GM12875 (cell line): ENCODE data around the gene ARMC2.

ENCODE experiments used
- H3K4me3 ChIP-seq: one replicate; pipeline ENCODE4 v1.5.1; 2011; ENCODE audit warnings: low read depth, low read length, control low read depth
- CTCF ChIP-seq: IDR thresholded peaks from 2 replicates; pipeline ENCODE4 v1.5.1; 2011; ENCODE audit warnings: low read depth, mild to moderate bottlenecking, control low read depth, inconsistent platforms, low read length, moderate library complexity, borderline replicate concordance; ENCODE audit not compliant: insufficient read depth

The ARMC2 gene

GRCh38 chr6:108872141-108872557 is 23.9 kb downstream of the ARMC2 start:
- H3K4me3 ChIP-seq: no peak overlapping the region
- no peak for TF ChIP-seq CTCF

GRCh38 chr6:108872575-108872974 is 24.4 kb downstream of the ARMC2 start:
- no peak overlapping the region for H3K4me3 ChIP-seq
- TF ChIP-seq CTCF: no peak

DNA sequence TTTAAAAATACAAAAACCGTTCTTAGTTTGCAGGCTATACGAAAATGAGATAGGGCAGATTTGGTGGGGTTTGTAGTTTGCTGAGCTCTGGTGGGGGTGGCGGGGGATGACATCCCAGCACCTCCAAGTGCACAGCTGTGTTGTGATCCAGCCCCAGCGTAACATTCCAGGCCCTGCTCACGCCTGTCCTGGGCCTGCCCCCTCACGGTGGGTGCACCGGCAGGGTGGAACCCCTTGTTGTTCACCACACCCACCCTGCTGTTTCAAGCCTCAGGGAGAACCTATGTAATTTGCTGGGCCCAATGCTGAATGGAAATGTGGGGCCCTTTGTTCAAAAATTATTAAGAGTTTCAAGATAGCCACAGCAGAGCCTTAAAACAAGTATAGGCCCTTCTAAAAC is 25.0 kb downstream of the ARMC2 start:
- H3K4me3 ChIP-seq: no peak overlapping the region
- no peak for TF ChIP-seq CTCF

DNA sequence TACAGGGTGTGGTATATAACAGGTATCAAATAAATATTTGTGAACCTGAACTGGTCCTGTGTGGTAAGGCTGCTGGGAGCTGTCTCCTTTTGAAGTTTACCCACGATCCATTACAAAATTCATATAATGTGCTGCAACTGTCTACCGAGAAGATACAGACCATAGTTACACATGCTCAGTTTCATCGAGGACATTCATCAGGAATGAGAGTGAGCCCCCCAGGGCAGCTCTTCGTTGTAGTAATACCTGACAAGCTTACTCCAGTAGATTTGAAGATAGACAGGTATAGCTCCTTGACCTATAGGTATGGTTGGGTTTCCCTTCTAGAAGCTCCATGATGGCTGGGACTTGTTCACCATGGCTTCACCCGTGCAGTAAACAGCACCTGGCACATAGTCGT is 25.7 kb downstream of the ARMC2 start:
- H3K4me3 ChIP-seq: no peak overlapping the region
- no peak for TF ChIP-seq CTCF

DNA sequence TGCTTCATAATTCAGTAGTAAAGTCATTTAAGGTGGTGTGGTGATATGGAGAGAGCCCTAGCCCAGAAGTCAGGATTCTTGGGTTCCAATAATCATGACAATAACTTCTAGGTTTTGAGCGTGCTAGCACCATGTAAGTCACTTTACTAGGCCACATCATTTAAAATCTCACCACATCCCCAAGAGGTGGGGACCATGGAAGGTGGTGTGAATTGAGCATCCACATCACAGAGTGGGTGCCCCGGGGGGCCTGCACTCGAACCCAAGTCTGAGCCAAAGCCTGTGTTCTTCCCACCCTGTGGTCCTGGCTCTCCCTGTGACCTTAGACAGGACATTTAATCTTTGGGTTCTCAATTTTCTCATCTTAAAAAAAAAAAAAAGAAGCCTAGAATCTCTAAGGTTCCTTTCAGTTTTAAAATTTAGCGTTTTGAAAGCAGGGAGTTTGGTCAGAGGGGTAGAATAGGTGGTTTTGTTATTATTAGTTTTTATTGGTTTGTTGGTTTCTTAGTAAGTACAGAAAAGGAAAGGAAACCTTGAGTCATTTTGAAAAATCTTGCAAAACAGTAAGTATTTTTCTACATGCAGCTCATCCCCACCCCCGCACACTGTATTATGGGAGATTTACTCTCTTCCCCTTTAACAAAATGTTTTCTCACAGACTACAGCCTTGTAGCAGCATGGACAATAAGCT is 26.4 kb downstream of the ARMC2 start:
- H3K4me3 ChIP-seq: no peak overlapping the region

GRCh38 chr6:108875161-108875555 is 26.9 kb downstream of the ARMC2 start:
- no peak for TF ChIP-seq CTCF
- no peak overlapping the region for H3K4me3 ChIP-seq

More for the DNA sequence above, 26.4 kb downstream of the ARMC2 start:
- no peak for TF ChIP-seq CTCF

DNA sequence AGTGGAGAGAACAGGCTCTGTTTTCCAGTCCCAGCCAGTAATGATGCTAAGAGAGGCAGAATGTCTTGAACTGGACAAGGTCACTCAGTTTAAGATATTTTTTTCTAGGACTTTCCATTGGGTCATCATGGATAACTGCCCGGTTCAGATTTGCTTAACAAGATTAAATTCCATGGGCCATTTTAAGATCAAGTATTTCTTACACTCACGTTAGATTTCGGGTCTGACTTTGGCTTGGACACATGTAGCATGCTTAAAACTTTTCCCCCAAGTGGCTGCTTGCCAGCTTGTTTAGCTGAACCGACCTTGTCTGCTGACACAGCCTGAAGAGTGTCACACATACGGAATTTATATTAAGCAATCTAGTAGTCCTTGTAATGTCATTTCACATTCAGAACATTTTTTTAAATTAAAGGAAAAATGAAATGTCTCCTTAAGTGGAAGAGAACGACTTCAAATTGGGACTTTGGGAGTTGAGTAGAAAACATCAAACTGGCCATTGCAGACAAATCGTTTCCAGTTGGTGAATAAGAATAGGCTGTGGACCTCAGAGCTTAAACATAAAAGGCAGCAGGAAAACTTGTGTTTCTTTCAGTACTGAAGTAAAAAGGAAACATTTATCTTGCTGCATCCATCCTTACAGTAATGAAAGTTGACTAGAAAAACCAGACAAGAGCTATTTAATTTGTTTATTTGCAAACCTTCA is 29.0 kb downstream of the ARMC2 start:
- TF ChIP-seq CTCF: no peak
- H3K4me3 ChIP-seq: no peak overlapping the region
